Adrenal gland (tissue), 12 donors: ENCODE data around the gene TPSB2. TPM values are rescaled to one million over a fixed set of nuclear protein-coding genes. Genes with fewer than 3 reads are reported as not detected.
"Not testable (repeated sequence)": the region's sequence is repeated elsewhere in the genome, so short reads cannot be mapped to it uniquely, and the experiment has no call there.

ENCODE experiments used
- DNase-seq, 7 donors: peaks; one replicate each; pipeline ENCODE4 v3.0.0-alpha.2; 2019 to 2020
- H3K27ac ChIP-seq, 5 donors: fragments of 200-600 bp; sonication (generic) in 4 of 5; 1 replicate in 3 of 5; 2 replicates in 2 of 5; pipeline versions ENCODE4 v1.5.1 to v1.8.0; 2016 to 2020; ENCODE audit warnings: mild to moderate bottlenecking in 1 of 5
- H3K27me3 ChIP-seq: fragments of 200-600 bp; 2 replicates; pipeline ENCODE4 v1.8.0; 2021
- H3K36me3 ChIP-seq, 2 donors: fragments of 200-600 bp; replicated peaks in 1 of 2; 1 replicate in 1 of 2; 2 replicates in 1 of 2; pipeline versions ENCODE4 v1.5.1 to v1.8.0; 2018 to 2022
- H3K4me1 ChIP-seq, 2 donors: fragments of 200-600 bp; replicated peaks in 1 of 2; 1 replicate in 1 of 2; 2 replicates in 1 of 2; pipeline versions ENCODE4 v1.5.1 to v1.8.0; 2018 to 2021
- H3K4me3 ChIP-seq, 4 donors: fragments of 200-600 bp; sonication (generic) in 3 of 4; one replicate each; pipeline ENCODE4 v1.5.1; 2016 to 2018
- H3K9me3 ChIP-seq, 3 donors: fragments of 200-600 bp; sonication (generic) in 1 of 3; replicated peaks in 1 of 3; 1 replicate in 2 of 3; 2 replicates in 1 of 3; pipeline versions ENCODE4 v1.5.1 to v1.8.0; 2016 to 2021
- POLR2A ChIP-seq, 2 donors: fragments of 450-650 bp; IDR thresholded peaks; one replicate each; pipeline ENCODE4 v1.6.1; 2017; ENCODE audit warnings: antibody characterized with exemption in 2 of 2, mild to moderate bottlenecking in 2 of 2, moderate library complexity in 1 of 2
- WGBS, 4 donors: extraction: QIAGEN DNeasy Blood & Tissue Kit in 2 of 4; methylation state at CpG; one replicate each; pipeline versions ENCODE4 v1.1.5 to v1.1.7; 2013 to 2017; 5-methylcytosine and 5-hydroxymethylcytosine counted together
- intact Hi-C, 2 donors: fragments of 100-400 bp; cut with DNase I; formaldehyde crosslinking; loops; one replicate each; pipeline versions ENCODE4 v1.14.1 to v1.15.0; 2022 to 2023
- polyA plus RNA-seq, 3 donors: library from polyadenylated mRNA; stranded (reverse); fragments of 200-250 nt in 2 of 3; fragments of 350-450 nt in 1 of 3; fragmentation: Illumina TruSeq in 1 of 3; extraction: RNeasy Lipid Tissue Mini Kit (QIAGEN cat#74804) in 1 of 3; gene quantifications; one replicate each; pipeline ENCODE4 v1.2.3, GENCODE V29; 2013 to 2014
- total RNA-seq, 9 donors: library from RNA; depleted of rRNA in 4 of 9; stranded (reverse); fragments of >200 nt in 4 of 9; fragments of 120-200 nt in 1 of 9; fragmentation: NEBNext Ultra II Directional in 1 of 9; extraction: Animal tissue kit (Norgen Biotek cat#: 25700) in 1 of 9; gene quantifications; one replicate each; pipeline versions ENCODE4 v1.1.0 to v1.2.4, GENCODE V29; 2013 to 2023
- TF ChIP-seq, protein P1 (sequence below), 6 experiments: fragments of 450-650 bp in 4 of 6; fragments of 200-600 bp in 2 of 6; sonication (generic) in 1 of 6; IDR thresholded peaks; 1 replicate in 5 of 6; 2 replicates in 1 of 6; pipeline versions ENCODE4 v1.5.1 to v1.8.0; 2016 to 2021; ENCODE audit warnings: antibody characterized with exemption in 6 of 6, mild to moderate bottlenecking in 2 of 6, moderate library complexity in 1 of 6
- donor health status: healthy with polysubstance abuse.
- donor health status: Bipolar disorder and iron deficiency.
- donor health status: DM: yes; HTN: yes; CAD: no.
- donor health status: DM: no; HTN: no; CAD: no.
- donor health status: DM: no; HTN: no; CAD: no.
- donor health status: DM: yes; HTN: yes; CAD: no.

The TPSB2 gene
- total and polyA plus RNA-seq, 12 donors = 0.32 to 6.6 (median 0.78) TPM; not detected in 5

GRCh38 chr16:1258906-1259759 is 29.1 kb upstream of the TPSB2 start:
- no peak for TF ChIP-seq POLR2A (IDR thresholded peaks at IDR 0.05)
- TF ChIP-seq, protein P1, sequence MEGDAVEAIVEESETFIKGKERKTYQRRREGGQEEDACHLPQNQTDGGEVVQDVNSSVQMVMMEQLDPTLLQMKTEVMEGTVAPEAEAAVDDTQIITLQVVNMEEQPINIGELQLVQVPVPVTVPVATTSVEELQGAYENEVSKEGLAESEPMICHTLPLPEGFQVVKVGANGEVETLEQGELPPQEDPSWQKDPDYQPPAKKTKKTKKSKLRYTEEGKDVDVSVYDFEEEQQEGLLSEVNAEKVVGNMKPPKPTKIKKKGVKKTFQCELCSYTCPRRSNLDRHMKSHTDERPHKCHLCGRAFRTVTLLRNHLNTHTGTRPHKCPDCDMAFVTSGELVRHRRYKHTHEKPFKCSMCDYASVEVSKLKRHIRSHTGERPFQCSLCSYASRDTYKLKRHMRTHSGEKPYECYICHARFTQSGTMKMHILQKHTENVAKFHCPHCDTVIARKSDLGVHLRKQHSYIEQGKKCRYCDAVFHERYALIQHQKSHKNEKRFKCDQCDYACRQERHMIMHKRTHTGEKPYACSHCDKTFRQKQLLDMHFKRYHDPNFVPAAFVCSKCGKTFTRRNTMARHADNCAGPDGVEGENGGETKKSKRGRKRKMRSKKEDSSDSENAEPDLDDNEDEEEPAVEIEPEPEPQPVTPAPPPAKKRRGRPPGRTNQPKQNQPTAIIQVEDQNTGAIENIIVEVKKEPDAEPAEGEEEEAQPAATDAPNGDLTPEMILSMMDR (IDR thresholded peaks at IDR 0.05) = no peak
- Histone ChIP-seq H3K36me3 (no peaks in the 10 kb centered on the region), H3K9me3 (no peaks in the 10 kb centered on the region), H3K27me3 (peaks cover 16% of the 10 kb centered on the region), H3K4me3 (no peak overlapping the region), H3K4me1 (no peaks in the 10 kb centered on the region), H3K27ac (no peak overlapping the region)
- no peak for DNase-seq
- intact Hi-C loops = no loop called here
- WGBS, 4 donors = 11 to 33% (median 16%) methylated on average over 5 to 42 of the region's 42 CpGs; no CpG with 5 or more reads in 1 of the 4 donors

- no peak overlapping the region for H3K27ac ChIP-seq
- no peaks in the 10 kb centered on the region for H3K9me3 ChIP-seq
- H3K27me3 ChIP-seq = peaks cover 16% of the 10 kb centered on the region
- no peaks in the 10 kb centered on the region for H3K4me1 ChIP-seq
- intact Hi-C loops = no loop called here
- H3K36me3 ChIP-seq = no peaks in the 10 kb centered on the region
- no peak for DNase-seq
- WGBS, 4 donors = 58 to 80% (median 65%) methylated on average over 5 to 12 of the region's 12 CpGs
- H3K4me3 ChIP-seq = no peak overlapping the region
- TF ChIP-seq, protein P1 (IDR thresholded peaks at IDR 0.05) = no peak
- TF ChIP-seq POLR2A (IDR thresholded peaks at IDR 0.05) = no peak
These were observed 28.2 kb upstream of the TPSB2 start for GRCh38 chr16:1258225-1258600.

GRCh38 chr16:1257561-1258224 is 27.7 kb upstream of the TPSB2 start:
- 78 to 88% (median 87%) methylated on average over 11 to 34 of the region's 34 CpGs for WGBS, 4 donors
- H3K9me3 ChIP-seq = no peaks in the 10 kb centered on the region

DNA sequence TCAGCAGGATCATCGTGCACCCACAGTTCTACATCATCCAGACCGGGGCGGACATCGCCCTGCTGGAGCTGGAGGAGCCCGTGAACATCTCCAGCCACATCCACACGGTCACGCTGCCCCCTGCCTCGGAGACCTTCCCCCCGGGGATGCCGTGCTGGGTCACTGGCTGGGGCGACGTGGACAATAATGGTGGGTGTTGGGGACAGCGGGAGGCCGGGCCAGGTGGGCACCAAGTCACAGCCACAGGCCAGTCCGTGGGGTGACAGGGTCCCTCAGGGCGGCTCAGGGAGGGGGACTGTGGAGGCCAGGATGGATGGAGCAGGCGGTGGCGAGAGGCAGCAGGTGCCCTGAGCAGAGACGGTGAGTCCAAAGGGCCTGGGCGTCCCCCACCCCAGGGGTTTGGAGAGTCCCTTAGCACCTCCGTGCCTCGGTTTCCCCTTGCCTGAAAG is 26.9 kb upstream of the TPSB2 start:
- no peaks in the 10 kb centered on the region for H3K9me3 ChIP-seq
- H3K36me3 ChIP-seq = no peaks in the 10 kb centered on the region
- intact Hi-C loops = no loop called here
- no peak overlapping the region for H3K4me3 ChIP-seq
- H3K4me1 ChIP-seq = no peaks in the 10 kb centered on the region
- peaks cover 16% of the 10 kb centered on the region for H3K27me3 ChIP-seq
- no peak for DNase-seq
- no peak overlapping the region for H3K27ac ChIP-seq
- no peak for TF ChIP-seq POLR2A (IDR thresholded peaks at IDR 0.05)
- TF ChIP-seq, protein P1 (IDR thresholded peaks at IDR 0.05) = no peak
- WGBS, 4 donors = 75 to 80% (median 79%) methylated on average over 6 to 22 of the region's 22 CpGs

More at GRCh38 chr16:1257561-1258224, 27.7 kb upstream of the TPSB2 start:
- Histone ChIP-seq H3K36me3 (no peaks in the 10 kb centered on the region), H3K27ac (no peak overlapping the region), H3K27me3 (peaks cover 16% of the 10 kb centered on the region), H3K4me3 (no peak overlapping the region), H3K4me1 (no peaks in the 10 kb centered on the region)
- no peak for DNase-seq
- intact Hi-C loops = no loop called here
- no peak for TF ChIP-seq POLR2A (IDR thresholded peaks at IDR 0.05)
- TF ChIP-seq, protein P1 (IDR thresholded peaks at IDR 0.05) = no peak

- peaks cover 16% of the 10 kb centered on the region for H3K27me3 ChIP-seq
These were observed 26.4 kb upstream of the TPSB2 start for GRCh38 chr16:1256296-1256873.

GRCh38 chr16:1255276-1256122 is 25.5 kb upstream of the TPSB2 start, which contains the start of gene TPSD1:
TPSD1 (plus strand) TSS chr16:1256069; CDS start chr16:1256281, 212 bp downstream.
- H3K36me3 ChIP-seq, H3K27ac ChIP-seq, intact Hi-C loops, H3K4me1 ChIP-seq, DNase-seq, H3K9me3 ChIP-seq, H3K4me3 ChIP-seq: not testable (repeated sequence)
- 65 to 74% (median 69%) methylated on average over 11 to 25 of the region's 26 CpGs for WGBS, 4 donors
- peaks cover 16% of the 10 kb centered on the region for H3K27me3 ChIP-seq

More at GRCh38 chr16:1256296-1256873, 26.4 kb upstream of the TPSB2 start:
- intact Hi-C loops, DNase-seq, H3K4me1 ChIP-seq, H3K4me3 ChIP-seq, H3K36me3 ChIP-seq, H3K27ac ChIP-seq, H3K9me3 ChIP-seq: not testable (repeated sequence)
- WGBS, 4 donors = 79 to 84% (median 83%) methylated on average over 14 to 23 of the region's 23 CpGs; no CpG with 5 or more reads in 1 of the 4 donors
